HTERT RPE-1 (cell line): ENCODE results near the gene PCNT.

ENCODE experiments used
- in situ Hi-C: fragments of 300-500 bp; cut with MboI; formaldehyde crosslinking; loops from 4 replicates; pipeline ENCODE4 v1.14.3; 2020; ENCODE audit warnings: low sequenced_read_pairs

The PCNT gene

GRCh38 chr21:46379691-46380090, 55.7 kb downstream of the PCNT start:
- in situ Hi-C loops, result no loop called here

- in situ Hi-C loops, result no loop called here
These were observed 57.6 kb downstream of the PCNT start for GRCh38 chr21:46381541-46381940.

GRCh38 chr21:46384556-46384955, 60.6 kb downstream of the PCNT start:
- in situ Hi-C loops, result no loop called here

- in situ Hi-C loops, result no loop called here
These were observed 62.1 kb downstream of the PCNT start for GRCh38 chr21:46385846-46386733.

GRCh38 chr21:46386734-46387088, 62.8 kb downstream of the PCNT start:
- in situ Hi-C loops, result no loop called here

- in situ Hi-C loops, result no loop called here
These were observed 64.4 kb downstream of the PCNT start for GRCh38 chr21:46388206-46388880.

- in situ Hi-C loops, result no loop called here
These were observed 64.9 kb downstream of the PCNT start for GRCh38 chr21:46388896-46389295.

GRCh38 chr21:46390603-46391545, 66.9 kb downstream of the PCNT start:
- in situ Hi-C loops, result no loop called here

GRCh38 chr21:46391773-46392172, 67.8 kb downstream of the PCNT start:
- in situ Hi-C loops, result no loop called here

GRCh38 chr21:46392921-46393320, 69.0 kb downstream of the PCNT start:
- in situ Hi-C loops, result no loop called here

- in situ Hi-C loops, result no loop called here
These were observed 69.5 kb downstream of the PCNT start for GRCh38 chr21:46393451-46393940.

GRCh38 chr21:46393941-46394594, 70.1 kb downstream of the PCNT start:
- in situ Hi-C loops, result no loop called here

GRCh38 chr21:46394595-46395104, 70.7 kb downstream of the PCNT start:
- in situ Hi-C loops, result no loop called here

GRCh38 chr21:46397211-46397905, 73.4 kb downstream of the PCNT start:
- in situ Hi-C loops, result no loop called here

GRCh38 chr21:46397993-46398392, 74.0 kb downstream of the PCNT start:
- in situ Hi-C loops, result no loop called here

- in situ Hi-C loops, result no loop called here
These were observed 75.2 kb downstream of the PCNT start for GRCh38 chr21:46399129-46399528.

- in situ Hi-C loops, result no loop called here
These were observed 75.7 kb downstream of the PCNT start for GRCh38 chr21:46399686-46400085.

GRCh38 chr21:46401186-46401910, 77.4 kb downstream of the PCNT start:
- in situ Hi-C loops, result no loop called here

GRCh38 chr21:46402421-46402820, 78.5 kb downstream of the PCNT start:
- in situ Hi-C loops, result no loop called here
